A549 (cell line): ENCODE measurements around the gene TSPEAR. TPM values are rescaled to one million over a fixed set of nuclear protein-coding genes. Genes with fewer than 3 reads are reported as not detected.

Experiments used
- ATAC-seq, 2 experiments: fragments of 200-7000 bp in 1 of 2; fragments of >200 bp in 1 of 2; cut with Nextera tagmentation in 1 of 2; cut with Tn5 transposase in 1 of 2; 3 replicates each; pipeline versions ENCODE4 v1.8.0 to v1.9.1; 2018 to 2020; ENCODE audit warnings: mild to moderate bottlenecking in 1 of 2, moderate library complexity in 1 of 2
- CTCF ChIA-PET: fragments of 300-600 bp; sonication (Branson Sonifier 250); formaldehyde crosslinking; extraction: SDS; loops from one replicate; lab custom pipeline; 2021; ENCODE audit warnings: antibody characterized with exemption, inconsistent platforms; lab: Yijun Ruan, JAX
- POLR2A ChIA-PET: fragments of 350-600 bp; formaldehyde crosslinking; extraction: SDS; loops from one replicate; lab custom pipeline; 2021; ENCODE audit warnings: antibody characterized with exemption, inconsistent platforms; lab: Yijun Ruan, JAX
- DNase-seq, 2 experiments: peaks; one replicate each; pipeline versions ENCODE4 v3.0.0 to v3.0.0-alpha.2; 2011 to 2016; ENCODE audit warnings: low read depth in 1 of 2, low spot score in 1 of 2
- FAIRE-seq: peaks from 2 replicates; lab custom pipeline; 2011; peaks lifted over from hg19 to GRCh38; lab: Jason Lieb, UNC
- H3K27ac ChIP-seq, 2 experiments: fragments of >200 bp; sonication (Bioruptor Twin); formaldehyde crosslinking; 3 replicates each; pipeline ENCODE4 v1.5.1; 2016 to 2017
- H3K4me1 ChIP-seq: fragments of >200 bp; sonication (Bioruptor Twin); formaldehyde crosslinking; 3 replicates; pipeline ENCODE4 v1.6.1; 2016
- H3K4me2 ChIP-seq: fragments of >200 bp; sonication (Bioruptor Twin); formaldehyde crosslinking; 3 replicates; pipeline ENCODE4 v1.6.1; 2016
- H3K4me3 ChIP-seq: fragments of >200 bp; sonication (Bioruptor Twin); formaldehyde crosslinking; 3 replicates; pipeline ENCODE4 v1.5.1; 2016
- H3K9me3 ChIP-seq: fragments of >200 bp; sonication (Bioruptor Twin); formaldehyde crosslinking; 3 replicates; pipeline ENCODE4 v1.6.1; 2016
- BCL3 ChIP-seq: fragments of >200 bp; sonication (Bioruptor Twin); formaldehyde crosslinking; IDR thresholded peaks from 3 replicates; pipeline ENCODE4 v1.6.1; 2016
- CBX2 ChIP-seq: fragments of 200-600 bp; sonication (generic); IDR thresholded peaks from 2 replicates; pipeline ENCODE4 v1.6.1; 2016; ENCODE audit warnings: low read depth, mild to moderate bottlenecking, borderline replicate concordance
- CEBPB ChIP-seq, 2 experiments: fragments of >200 bp in 1 of 2; sonication (Bioruptor Twin) in 1 of 2; formaldehyde crosslinking in 1 of 2; IDR thresholded peaks; 2 replicates each; pipeline ENCODE4 v1.6.1; 2012 to 2016
- EHF ChIP-seq: fragments of 250-450 bp; sonication (Bioruptor Pico); IDR thresholded peaks from 2 replicates; pipeline ENCODE4 v1.5.0; 2020; ENCODE audit warnings: mild to moderate bottlenecking
- EHMT2 ChIP-seq: fragments of 200-600 bp; sonication (generic); IDR thresholded peaks from 2 replicates; pipeline ENCODE4 v1.6.1; 2016; ENCODE audit warnings: antibody characterized with exemption, low read depth, mild to moderate bottlenecking, moderate library complexity
- ELK1 ChIP-seq: fragments of 150-350 bp; IDR thresholded peaks from 2 replicates; pipeline ENCODE4 v1.6.1; 2014; ENCODE audit warnings: low read depth, mild to moderate bottlenecking, low read length
- FOSL2 ChIP-seq, 2 experiments: fragments of 450-650 bp in 1 of 2; fragments of >200 bp in 1 of 2; sonication (Bioruptor Twin) in 1 of 2; formaldehyde crosslinking; IDR thresholded peaks; 2 replicates each; pipeline versions ENCODE4 v1.5.0 to v1.6.1; 2016 to 2020; ENCODE audit warnings: mild to moderate bottlenecking in 1 of 2, moderate library complexity in 1 of 2
- FOXS1 ChIP-seq: fragments of 250-450 bp; sonication (Bioruptor Pico); IDR thresholded peaks from 2 replicates; pipeline ENCODE4 v1.5.0; 2020; ENCODE audit warnings: mild to moderate bottlenecking, moderate library complexity
- GATA3 ChIP-seq: IDR thresholded peaks from 2 replicates; pipeline ENCODE4 v1.6.1; 2012; ENCODE audit warnings: borderline replicate concordance
- HOXB13 ChIP-seq: fragments of 250-450 bp; sonication (Bioruptor Pico); IDR thresholded peaks from 2 replicates; pipeline ENCODE4 v1.5.0; 2020; ENCODE audit warnings: low read depth, mild to moderate bottlenecking, moderate library complexity
- HOXB5 ChIP-seq: fragments of 250-450 bp; sonication (Bioruptor Pico); IDR thresholded peaks from 2 replicates; pipeline ENCODE4 v1.5.0; 2020; ENCODE audit warnings: mild to moderate bottlenecking, moderate library complexity
- JUN ChIP-seq, 2 experiments: fragments of >200 bp; sonication (Bioruptor Twin); formaldehyde crosslinking; IDR thresholded peaks; 2 replicates in 1 of 2; 3 replicates in 1 of 2; pipeline ENCODE4 v1.6.1; 2016 to 2017
- KDM1A ChIP-seq: fragments of 200-600 bp; sonication (generic); IDR thresholded peaks from 2 replicates; pipeline ENCODE4 v1.6.1; 2016; ENCODE audit warnings: low read depth, mild to moderate bottlenecking
- MAFK ChIP-seq: fragments of 450-650 bp; IDR thresholded peaks from 2 replicates; pipeline ENCODE4 v1.6.1; 2014; ENCODE audit not compliant: partially characterized antibody
- MAZ ChIP-seq: fragments of 150-350 bp; IDR thresholded peaks from 2 replicates; pipeline ENCODE4 v1.6.1; 2014; ENCODE audit warnings: antibody characterized with exemption, low read depth, low read length, borderline replicate concordance
- MYC ChIP-seq: IDR thresholded peaks from 2 replicates; pipeline ENCODE4 v1.6.1; 2012; ENCODE audit warnings: mild to moderate bottlenecking, inconsistent platforms, low read length, improper control_type of control experiment, borderline replicate concordance
- NPAS2 ChIP-seq: fragments of 250-450 bp; sonication (Bioruptor Pico); IDR thresholded peaks from 2 replicates; pipeline ENCODE4 v1.8.0; 2022; ENCODE audit warnings: mild to moderate bottlenecking, moderate library complexity, borderline replicate concordance
- POLR2AphosphoS2 ChIP-seq: conservative IDR thresholded peaks from 2 replicates; pipeline ENCODE4 v1.6.1; 2012; ENCODE audit warnings: low read length, improper control_type of control experiment, inconsistent platforms
- RARB ChIP-seq: fragments of 250-450 bp; sonication (Bioruptor Pico); IDR thresholded peaks from 2 replicates; pipeline ENCODE4 v1.8.0; 2021; ENCODE audit warnings: mild to moderate bottlenecking, moderate library complexity
- RFX5 ChIP-seq: fragments of 450-650 bp; IDR thresholded peaks from 2 replicates; pipeline ENCODE4 v1.7.1; 2014; ENCODE audit warnings: antibody characterized with exemption, mild to moderate bottlenecking, moderate library complexity
- RNF2 ChIP-seq: fragments of 200-600 bp; sonication (generic); IDR thresholded peaks from 2 replicates; pipeline ENCODE4 v1.6.1; 2016; ENCODE audit warnings: low read depth, mild to moderate bottlenecking, antibody characterized with exemption, moderate library complexity, borderline replicate concordance
- SMC3 ChIP-seq: fragments of >200 bp; sonication (Bioruptor Twin); formaldehyde crosslinking; IDR thresholded peaks from 3 replicates; pipeline ENCODE4 v1.6.1; 2018; ENCODE audit warnings: inconsistent platforms
- ZC3H11A ChIP-seq: fragments of 450-650 bp; IDR thresholded peaks from 2 replicates; pipeline ENCODE4 v1.6.1; 2014; ENCODE audit warnings: antibody characterized with exemption, mild to moderate bottlenecking
- ZNF302 ChIP-seq: fragments of 250-450 bp; sonication (Bioruptor Pico); IDR thresholded peaks from 2 replicates; pipeline ENCODE4 v1.9.0; 2021; ENCODE audit warnings: inconsistent platforms, mild to moderate bottlenecking, moderate library complexity
- WGBS: methylation state at CpG from one replicate; pipeline ENCODE4 v1.1.6; 2017; ENCODE audit errors: missing lambda C conversion rate; 5-methylcytosine and 5-hydroxymethylcytosine counted together
- polyA plus RNA-seq, 4 experiments: library from polyadenylated mRNA; depleted of rRNA in 3 of 4; stranded (reverse); fragments of >200 nt; fragmentation: RNase III in 1 of 4; extraction: RNeasy Plus Mini Kit Qiagen cat#74134 plus additional on column Dnase treatment in 1 of 4; gene quantifications; 2 replicates in 3 of 4; 3 replicates in 1 of 4; pipeline ENCODE4 v1.2.3, GENCODE V29; 2011 to 2017
- TF ChIP-seq, protein P1 (sequence below): fragments of 250-450 bp; sonication (Bioruptor Pico); IDR thresholded peaks from 2 replicates; pipeline ENCODE4 v1.5.0; 2020; ENCODE audit warnings: low read depth, mild to moderate bottlenecking, moderate library complexity
- TF ChIP-seq, protein P2 (sequence below): fragments of 200-600 bp; sonication (generic); IDR thresholded peaks from 2 replicates; pipeline ENCODE4 v1.6.1; 2016; ENCODE audit warnings: antibody characterized with exemption, mild to moderate bottlenecking, moderate library complexity
- TF ChIP-seq, protein P3 (sequence below): IDR thresholded peaks from 2 replicates; pipeline ENCODE4 v1.6.1; 2012

Gene TSPEAR
- polyA plus RNA-seq, 2 of the 4 experiments (the other 2 are of a cell fraction), result not detected

DNA sequence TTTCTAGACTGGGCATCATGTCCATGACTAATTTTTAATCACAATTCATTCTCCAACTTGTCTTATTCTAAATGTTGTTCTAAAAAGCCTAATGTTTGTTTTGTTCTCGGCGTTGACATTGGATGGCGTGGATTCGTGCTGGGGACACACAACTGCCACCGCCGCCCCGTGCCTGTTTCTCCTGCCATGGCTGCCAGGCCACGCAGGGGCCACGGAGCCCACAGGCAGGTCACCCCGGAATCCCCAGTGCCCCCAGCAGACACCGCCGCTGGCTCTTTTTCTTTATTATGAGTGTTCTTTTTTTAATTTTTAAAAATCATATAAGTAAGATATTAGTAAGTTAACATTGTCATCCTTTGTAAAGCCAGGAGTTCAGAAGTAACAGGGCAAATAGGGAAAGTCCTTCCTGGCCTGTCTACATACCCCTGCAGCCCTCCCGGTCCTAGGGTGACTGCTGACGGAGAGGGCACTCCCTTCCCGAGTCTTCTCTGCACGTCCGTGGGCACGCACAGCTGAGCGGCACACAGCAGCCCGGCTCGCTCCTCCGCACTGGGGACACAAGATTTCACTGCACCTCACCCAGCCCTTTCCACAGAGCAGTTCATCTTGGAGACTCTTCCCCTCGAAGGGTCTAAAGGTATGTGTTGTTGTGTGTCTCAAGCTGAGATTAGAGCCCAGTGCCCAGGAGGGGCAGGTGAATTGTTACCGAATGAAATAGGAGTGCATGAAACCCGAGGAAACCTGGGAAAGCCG, 203.5 kb downstream of the TSPEAR start:
- no peak for TF ChIP-seq SMC3
- TF ChIP-seq ZC3H11A, result no peak
- TF ChIP-seq, protein P1, sequence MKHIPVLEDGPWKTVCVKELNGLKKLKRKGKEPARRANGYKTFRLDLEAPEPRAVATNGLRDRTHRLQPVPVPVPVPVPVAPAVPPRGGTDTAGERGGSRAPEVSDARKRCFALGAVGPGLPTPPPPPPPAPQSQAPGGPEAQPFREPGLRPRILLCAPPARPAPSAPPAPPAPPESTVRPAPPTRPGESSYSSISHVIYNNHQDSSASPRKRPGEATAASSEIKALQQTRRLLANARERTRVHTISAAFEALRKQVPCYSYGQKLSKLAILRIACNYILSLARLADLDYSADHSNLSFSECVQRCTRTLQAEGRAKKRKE (CRISPR knock-in tag), result no peak
- TF ChIP-seq RARB (CRISPR knock-in tag), result no peak
- TF ChIP-seq MAZ, result no peak
- no peak for TF ChIP-seq BCL3
- no peak for TF ChIP-seq HOXB13
- TF ChIP-seq FOXS1 (CRISPR knock-in tag), result no peak
- TF ChIP-seq, protein P2, sequence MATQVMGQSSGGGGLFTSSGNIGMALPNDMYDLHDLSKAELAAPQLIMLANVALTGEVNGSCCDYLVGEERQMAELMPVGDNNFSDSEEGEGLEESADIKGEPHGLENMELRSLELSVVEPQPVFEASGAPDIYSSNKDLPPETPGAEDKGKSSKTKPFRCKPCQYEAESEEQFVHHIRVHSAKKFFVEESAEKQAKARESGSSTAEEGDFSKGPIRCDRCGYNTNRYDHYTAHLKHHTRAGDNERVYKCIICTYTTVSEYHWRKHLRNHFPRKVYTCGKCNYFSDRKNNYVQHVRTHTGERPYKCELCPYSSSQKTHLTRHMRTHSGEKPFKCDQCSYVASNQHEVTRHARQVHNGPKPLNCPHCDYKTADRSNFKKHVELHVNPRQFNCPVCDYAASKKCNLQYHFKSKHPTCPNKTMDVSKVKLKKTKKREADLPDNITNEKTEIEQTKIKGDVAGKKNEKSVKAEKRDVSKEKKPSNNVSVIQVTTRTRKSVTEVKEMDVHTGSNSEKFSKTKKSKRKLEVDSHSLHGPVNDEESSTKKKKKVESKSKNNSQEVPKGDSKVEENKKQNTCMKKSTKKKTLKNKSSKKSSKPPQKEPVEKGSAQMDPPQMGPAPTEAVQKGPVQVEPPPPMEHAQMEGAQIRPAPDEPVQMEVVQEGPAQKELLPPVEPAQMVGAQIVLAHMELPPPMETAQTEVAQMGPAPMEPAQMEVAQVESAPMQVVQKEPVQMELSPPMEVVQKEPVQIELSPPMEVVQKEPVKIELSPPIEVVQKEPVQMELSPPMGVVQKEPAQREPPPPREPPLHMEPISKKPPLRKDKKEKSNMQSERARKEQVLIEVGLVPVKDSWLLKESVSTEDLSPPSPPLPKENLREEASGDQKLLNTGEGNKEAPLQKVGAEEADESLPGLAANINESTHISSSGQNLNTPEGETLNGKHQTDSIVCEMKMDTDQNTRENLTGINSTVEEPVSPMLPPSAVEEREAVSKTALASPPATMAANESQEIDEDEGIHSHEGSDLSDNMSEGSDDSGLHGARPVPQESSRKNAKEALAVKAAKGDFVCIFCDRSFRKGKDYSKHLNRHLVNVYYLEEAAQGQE, result no peak
- TF ChIP-seq GATA3, result no peak
- no peak for TF ChIP-seq NPAS2 (CRISPR knock-in tag)
- TF ChIP-seq MYC, result no peak
- no peak for TF ChIP-seq EHF (CRISPR knock-in tag)
- TF ChIP-seq CEBPB (IDR thresholded peaks at IDR 0.05), result no peak
- no peak for TF ChIP-seq HOXB5
- DNase-seq, result no peak
- ChIA-PET POLR2A (no interaction called here), CTCF (interaction anchor here (0.8 kb wide), 1 partner anchor 271 kb away, joined by 3 read pairs; no protein-coding TSS in a partner anchor)
- Histone ChIP-seq H3K4me1 (no peaks in the 10 kb centered on the region), H3K9me3 (no peaks in the 10 kb centered on the region), H3K4me3 (no peak overlapping the region), H3K27ac (no peak overlapping the region), H3K4me2 (no peak overlapping the region)
- FAIRE-seq, result no peak
- no peak for ATAC-seq
- 76% methylated on average over 26 of the region's 26 CpGs for WGBS

- Histone ChIP-seq H3K9me3 (no peaks in the 10 kb centered on the region), H3K4me2 (no peak overlapping the region), H3K4me1 (no peaks in the 10 kb centered on the region), H3K27ac (no peak overlapping the region), H3K4me3 (no peak overlapping the region)
- ChIA-PET POLR2A (no interaction called here), CTCF (interaction anchor here (0.7 kb wide), 1 partner anchor 8 kb away, joined by 3 read pairs; no protein-coding TSS in a partner anchor)
- DNase-seq, result no peak
- no peak for ATAC-seq
- FAIRE-seq, result no peak
- TF ChIP-seq, protein P3, sequence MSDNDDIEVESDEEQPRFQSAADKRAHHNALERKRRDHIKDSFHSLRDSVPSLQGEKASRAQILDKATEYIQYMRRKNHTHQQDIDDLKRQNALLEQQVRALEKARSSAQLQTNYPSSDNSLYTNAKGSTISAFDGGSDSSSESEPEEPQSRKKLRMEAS, result no peak
- TF ChIP-seq ZNF302 (CRISPR knock-in tag), result no peak
- no peak for TF ChIP-seq SMC3
- TF ChIP-seq RNF2, result no peak
- no peak for TF ChIP-seq FOXS1 (CRISPR knock-in tag)
- TF ChIP-seq HOXB5, result no peak
- no peak for TF ChIP-seq EHMT2
- TF ChIP-seq POLR2AphosphoS2, result no peak
- TF ChIP-seq RFX5, result no peak
- no peak for TF ChIP-seq KDM1A
- TF ChIP-seq FOSL2 (IDR thresholded peaks at IDR 0.05), result no peak
- TF ChIP-seq FOSL2 (CRISPR knock-in tag; IDR thresholded peaks at IDR 0.05), result no peak
- no peak for TF ChIP-seq MAFK
- TF ChIP-seq ELK1, result no peak
- no peak for TF ChIP-seq CBX2
- TF ChIP-seq JUN (IDR thresholded peaks at IDR 0.05), result no peak
- TF ChIP-seq MAZ, result no peak
- 88% methylated on average over 12 of the region's 44 CpGs for WGBS
Measured at GRCh38 chr21:44506279-44507255, 204.8 kb downstream of the TSPEAR start.
